ENCODE measurements around the gene CADM2. TPM values are rescaled to one million over a fixed set of nuclear protein-coding genes. Genes with fewer than 3 reads are reported as not detected.

The CADM2 gene
- total RNA-seq, 1 experiment from 2014 or later: 3.7 TPM

DNA sequence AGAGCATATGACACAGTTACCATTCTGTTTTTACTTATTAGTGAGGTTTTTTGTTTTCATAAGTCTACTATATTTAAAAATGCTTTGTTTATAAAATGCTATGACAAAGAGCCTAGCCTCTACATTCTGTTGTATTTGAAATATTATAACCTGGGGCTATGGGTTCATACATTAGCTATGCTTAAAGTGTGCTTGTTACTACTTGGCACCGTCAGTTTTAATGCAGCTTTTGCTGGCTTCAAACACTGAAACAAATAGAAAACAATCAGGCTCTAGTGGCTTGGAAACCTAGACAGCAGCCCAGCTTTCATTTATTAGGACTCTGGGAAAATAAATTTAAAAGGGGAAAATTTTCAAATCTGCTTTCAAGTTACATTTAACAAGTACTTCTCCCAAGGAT lies 635.9 kb downstream of the CADM2 start:
- H3K4me3 ChIP-seq (ENCODE audit: low read depth, low read length, poor library complexity, severe bottlenecking): no peak overlapping the region
- H3K27ac ChIP-seq (ENCODE audit: low read depth, low read length, poor library complexity, severe bottlenecking): no peak overlapping the region
- no peaks in the 10 kb centered on the region for H3K36me3 ChIP-seq (ENCODE audit: insufficient read depth, low read length, poor library complexity, severe bottlenecking)
- CTCF ChIA-PET: no interaction called here
- TF ChIP-seq, protein P1, sequence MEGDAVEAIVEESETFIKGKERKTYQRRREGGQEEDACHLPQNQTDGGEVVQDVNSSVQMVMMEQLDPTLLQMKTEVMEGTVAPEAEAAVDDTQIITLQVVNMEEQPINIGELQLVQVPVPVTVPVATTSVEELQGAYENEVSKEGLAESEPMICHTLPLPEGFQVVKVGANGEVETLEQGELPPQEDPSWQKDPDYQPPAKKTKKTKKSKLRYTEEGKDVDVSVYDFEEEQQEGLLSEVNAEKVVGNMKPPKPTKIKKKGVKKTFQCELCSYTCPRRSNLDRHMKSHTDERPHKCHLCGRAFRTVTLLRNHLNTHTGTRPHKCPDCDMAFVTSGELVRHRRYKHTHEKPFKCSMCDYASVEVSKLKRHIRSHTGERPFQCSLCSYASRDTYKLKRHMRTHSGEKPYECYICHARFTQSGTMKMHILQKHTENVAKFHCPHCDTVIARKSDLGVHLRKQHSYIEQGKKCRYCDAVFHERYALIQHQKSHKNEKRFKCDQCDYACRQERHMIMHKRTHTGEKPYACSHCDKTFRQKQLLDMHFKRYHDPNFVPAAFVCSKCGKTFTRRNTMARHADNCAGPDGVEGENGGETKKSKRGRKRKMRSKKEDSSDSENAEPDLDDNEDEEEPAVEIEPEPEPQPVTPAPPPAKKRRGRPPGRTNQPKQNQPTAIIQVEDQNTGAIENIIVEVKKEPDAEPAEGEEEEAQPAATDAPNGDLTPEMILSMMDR (conservative IDR thresholded peaks at IDR 0.05; ENCODE audit: low read depth, low read length): no peak
- TF ChIP-seq EZH2 (IDR thresholded peaks at IDR 0.05; ENCODE audit: borderline replicate concordance, low read depth, low read length, poor library complexity, severe bottlenecking): no peak
- H3K27me3 ChIP-seq (replicated peaks; ENCODE audit: insufficient read depth, low read depth, low read length, poor library complexity): no peaks in the 10 kb centered on the region
- DNase-seq (ENCODE audit: low spot score): no peak
- POLR2A ChIA-PET (ENCODE audit: low non-redundant PET): no interaction called here
- no peaks in the 10 kb centered on the region for H3K9me3 ChIP-seq (ENCODE audit: low read depth, low read length, poor library complexity, severe bottlenecking)
- no peaks in the 10 kb centered on the region for H3K4me1 ChIP-seq (ENCODE audit: insufficient read depth, low read length, poor library complexity, severe bottlenecking)
- intact Hi-C loops (cut with micrococcal nuclease; ENCODE audit: unreplicated experiment): no loop called here
- BruUV-seq (replicated peaks): no TSS peak

DNA sequence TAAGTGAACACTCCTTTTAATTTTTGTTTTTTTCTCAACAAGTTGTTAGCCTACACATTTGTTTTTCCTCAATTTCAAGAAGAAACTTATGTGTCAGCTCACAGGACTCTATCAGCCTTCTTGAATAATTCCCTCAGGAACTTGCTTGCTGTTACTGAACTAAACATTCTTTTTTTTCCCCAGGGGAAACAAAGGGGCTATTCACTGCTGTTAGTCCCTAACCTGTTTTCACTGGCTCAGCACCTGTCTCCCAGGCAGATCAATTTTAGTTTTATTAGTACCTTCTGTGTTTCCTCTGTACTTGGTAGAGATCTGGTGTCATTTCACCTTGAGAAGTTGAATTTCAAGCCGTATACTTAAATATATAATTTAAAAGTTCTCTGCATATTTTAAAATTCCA lies 644.6 kb downstream of the CADM2 start:
- Histone ChIP-seq H3K27me3 (replicated peaks; ENCODE audit: insufficient read depth, low read depth, low read length, poor library complexity) (no peaks in the 10 kb centered on the region), H3K4me1 (ENCODE audit: insufficient read depth, low read length, poor library complexity, severe bottlenecking) (no peaks in the 10 kb centered on the region), H3K9me3 (ENCODE audit: low read depth, low read length, poor library complexity, severe bottlenecking) (no peaks in the 10 kb centered on the region), H3K4me3 (ENCODE audit: low read depth, low read length, poor library complexity, severe bottlenecking) (no peak overlapping the region), H3K36me3 (ENCODE audit: insufficient read depth, low read length, poor library complexity, severe bottlenecking) (no peaks in the 10 kb centered on the region), H3K27ac (ENCODE audit: low read depth, low read length, poor library complexity, severe bottlenecking) (no peak overlapping the region)
- no peak for DNase-seq (ENCODE audit: low spot score)
- intact Hi-C loops (cut with micrococcal nuclease; ENCODE audit: unreplicated experiment): no loop called here
- BruUV-seq (replicated peaks): no TSS peak
- no peak for TF ChIP-seq EZH2 (IDR thresholded peaks at IDR 0.05; ENCODE audit: borderline replicate concordance, low read depth, low read length, poor library complexity, severe bottlenecking)
- TF ChIP-seq, protein P1 (conservative IDR thresholded peaks at IDR 0.05; ENCODE audit: low read depth, low read length): no peak
- CTCF ChIA-PET: no interaction called here
- POLR2A ChIA-PET (ENCODE audit: low non-redundant PET): no interaction called here

DNA sequence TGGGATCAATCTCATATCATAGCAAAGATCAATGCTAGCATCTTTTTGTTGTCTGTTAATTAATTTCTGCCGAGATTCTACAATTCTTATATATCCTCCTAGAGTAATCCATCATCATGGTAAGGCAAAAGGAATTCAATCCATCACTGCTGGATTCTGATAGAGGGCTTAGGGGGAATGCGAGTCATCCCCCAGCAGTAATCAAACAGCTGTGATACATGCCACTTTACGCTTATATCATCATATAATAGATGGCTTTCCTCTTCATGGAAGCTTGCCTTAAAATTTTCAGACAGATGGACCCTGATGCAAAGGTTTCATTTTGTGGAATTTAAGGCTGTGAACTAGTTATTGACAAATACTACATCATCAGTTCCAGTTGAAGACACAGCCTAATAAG lies 645.9 kb downstream of the CADM2 start:
- H3K4me3 ChIP-seq (ENCODE audit: low read depth, low read length, poor library complexity, severe bottlenecking): no peak overlapping the region
- no peaks in the 10 kb centered on the region for H3K9me3 ChIP-seq (ENCODE audit: low read depth, low read length, poor library complexity, severe bottlenecking)
- TF ChIP-seq EZH2 (IDR thresholded peaks at IDR 0.05; ENCODE audit: borderline replicate concordance, low read depth, low read length, poor library complexity, severe bottlenecking): no peak
- TF ChIP-seq, protein P1 (conservative IDR thresholded peaks at IDR 0.05; ENCODE audit: low read depth, low read length): no peak
- H3K4me1 ChIP-seq (ENCODE audit: insufficient read depth, low read length, poor library complexity, severe bottlenecking): no peaks in the 10 kb centered on the region
- intact Hi-C loops (cut with micrococcal nuclease; ENCODE audit: unreplicated experiment): no loop called here
- no TSS peak for BruUV-seq (replicated peaks)
- no peaks in the 10 kb centered on the region for H3K36me3 ChIP-seq (ENCODE audit: insufficient read depth, low read length, poor library complexity, severe bottlenecking)
- CTCF ChIA-PET: no interaction called here
- no peak for DNase-seq (ENCODE audit: low spot score)
- H3K27ac ChIP-seq (ENCODE audit: low read depth, low read length, poor library complexity, severe bottlenecking): no peak overlapping the region
- POLR2A ChIA-PET (ENCODE audit: low non-redundant PET): no interaction called here
- no peaks in the 10 kb centered on the region for H3K27me3 ChIP-seq (replicated peaks; ENCODE audit: insufficient read depth, low read depth, low read length, poor library complexity)

Measured in A673 (cell line).